Endodermal cell (in vitro differentiated cells): ENCODE results near the gene GLT8D2. TPM values are rescaled to one million over a fixed set of nuclear protein-coding genes. Genes with fewer than 3 reads are reported as not detected.
A peak's percentile ranks its signal among the peaks of the same experiment; 100 is the strongest.

Experiments used
- DNase-seq: peaks from one replicate; pipeline ENCODE4 v3.0.0-alpha.2; 2017
- H3K27ac ChIP-seq: 2 replicates; pipeline ENCODE4 v1.5.1; 2013; ENCODE audit warnings: mild to moderate bottlenecking, low read depth, low read length, moderate library complexity
- H3K27me3 ChIP-seq: 2 replicates; pipeline ENCODE4 v1.6.1; 2013; ENCODE audit warnings: mild to moderate bottlenecking, low read length, moderate library complexity; ENCODE audit not compliant: insufficient read depth, control insufficient read depth, poor library complexity, severe bottlenecking
- H3K36me3 ChIP-seq: 2 replicates; pipeline ENCODE4 v1.7.0; 2013; ENCODE audit warnings: mild to moderate bottlenecking, low read length, moderate library complexity; ENCODE audit not compliant: control insufficient read depth, insufficient read depth
- H3K4me1 ChIP-seq: one replicate; pipeline ENCODE4 v1.7.0; 2013; ENCODE audit warnings: low read length; ENCODE audit not compliant: control insufficient read depth, insufficient read depth
- H3K4me3 ChIP-seq: 2 replicates; pipeline ENCODE4 v1.5.1; 2013; ENCODE audit warnings: mild to moderate bottlenecking, low read length, moderate library complexity
- H3K9ac ChIP-seq: 2 replicates; pipeline ENCODE4 v1.6.1; 2013; ENCODE audit warnings: mild to moderate bottlenecking, low read length, moderate library complexity; ENCODE audit not compliant: poor library complexity, severe bottlenecking; ENCODE audit errors: extremely low read depth
- H3K9me3 ChIP-seq: 2 replicates; pipeline ENCODE4 v1.6.1; 2013; ENCODE audit warnings: mild to moderate bottlenecking, low read length, moderate library complexity; ENCODE audit not compliant: control insufficient read depth
- H3K27ac Mint-ChIP-seq: 2 replicates; pipeline ENCODE4 v1.8.0; 2020; ENCODE audit warnings: mixed read lengths
- H3K27me3 Mint-ChIP-seq: 2 replicates; pipeline ENCODE4 v1.8.0; 2021; ENCODE audit warnings: mild to moderate bottlenecking, mixed read lengths; ENCODE audit not compliant: insufficient read depth
- H3K36me3 Mint-ChIP-seq: 2 replicates; pipeline ENCODE4 v1.8.0; 2020; ENCODE audit warnings: low read depth, mixed read lengths
- H3K4me1 Mint-ChIP-seq: 2 replicates; pipeline ENCODE4 v1.8.0; 2020; ENCODE audit warnings: mixed read lengths
- H3K4me3 Mint-ChIP-seq: 2 replicates; pipeline ENCODE4 v1.8.0; 2020; ENCODE audit warnings: mild to moderate bottlenecking, moderate library complexity, mixed read lengths
- H3K9me3 Mint-ChIP-seq: 2 replicates; pipeline ENCODE4 v1.8.0; 2020; ENCODE audit warnings: mild to moderate bottlenecking, mixed read lengths
- WGBS, 2 experiments: methylation state at CpG; one replicate each; pipeline versions ENCODE4 v1.1.5 to v1.1.7; 2013; ENCODE audit warnings: missing lambda C conversion rate in 2 of 2, mixed read lengths in 1 of 2; ENCODE audit not compliant: insufficient coverage in 1 of 2, insufficient read length in 1 of 2; 5-methylcytosine and 5-hydroxymethylcytosine counted together
- total RNA-seq, 2 donors: library from RNA; stranded (reverse); fragmentation: NEBNext Ultra II Directional in 1 of 2; extraction: Animal tissue kit (Norgen Biotek cat#: 25700) in 1 of 2; gene quantifications; 2 replicates in 1 of 2; 3 replicates in 1 of 2; pipeline ENCODE4 v1.2.1, GENCODE V29; 2021
- TF ChIP-seq, protein P1 (sequence below): fragments of 200-600 bp; sonication (generic); conservative IDR thresholded peaks from 2 replicates; pipeline ENCODE4 v1.5.0; 2021; ENCODE audit warnings: antibody characterized with exemption, mild to moderate bottlenecking

The GLT8D2 gene
- total RNA-seq, 2 donors from 2014 or later: 0.69 to 1.3 TPM

DNA sequence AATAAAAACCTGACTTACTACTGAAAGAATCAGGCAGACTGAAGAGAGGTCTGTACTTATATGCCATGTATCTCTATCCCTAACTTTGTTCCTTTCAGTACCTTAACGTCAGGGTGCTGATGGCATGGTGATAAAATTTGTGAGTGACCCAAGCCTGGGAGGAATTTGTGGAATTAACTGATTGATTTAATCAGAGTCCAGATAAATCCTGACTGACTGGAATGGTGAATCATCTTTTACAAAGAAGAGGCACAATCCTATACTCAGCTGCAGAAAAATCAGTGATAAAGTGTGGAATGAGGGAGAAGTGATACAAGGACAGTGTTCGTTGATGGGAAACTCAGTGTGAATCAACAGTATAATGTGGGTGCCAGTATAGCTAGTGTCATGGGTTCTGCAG is 80.6 kb downstream of the GLT8D2 start:
- Mint-ChIP-seq H3K4me1 (peaks cover 32% of the 10 kb centered on the region), H3K9me3 (peaks cover 2% of the 10 kb centered on the region), H3K36me3 (peaks cover 27% of the 10 kb centered on the region), H3K27me3 (no peaks in the 10 kb centered on the region), H3K27ac (peak overlapping the region; percentile 1), H3K4me3 (no peak overlapping the region)
- no peaks in the 10 kb centered on the region for H3K9me3 ChIP-seq
- TF ChIP-seq, protein P1, sequence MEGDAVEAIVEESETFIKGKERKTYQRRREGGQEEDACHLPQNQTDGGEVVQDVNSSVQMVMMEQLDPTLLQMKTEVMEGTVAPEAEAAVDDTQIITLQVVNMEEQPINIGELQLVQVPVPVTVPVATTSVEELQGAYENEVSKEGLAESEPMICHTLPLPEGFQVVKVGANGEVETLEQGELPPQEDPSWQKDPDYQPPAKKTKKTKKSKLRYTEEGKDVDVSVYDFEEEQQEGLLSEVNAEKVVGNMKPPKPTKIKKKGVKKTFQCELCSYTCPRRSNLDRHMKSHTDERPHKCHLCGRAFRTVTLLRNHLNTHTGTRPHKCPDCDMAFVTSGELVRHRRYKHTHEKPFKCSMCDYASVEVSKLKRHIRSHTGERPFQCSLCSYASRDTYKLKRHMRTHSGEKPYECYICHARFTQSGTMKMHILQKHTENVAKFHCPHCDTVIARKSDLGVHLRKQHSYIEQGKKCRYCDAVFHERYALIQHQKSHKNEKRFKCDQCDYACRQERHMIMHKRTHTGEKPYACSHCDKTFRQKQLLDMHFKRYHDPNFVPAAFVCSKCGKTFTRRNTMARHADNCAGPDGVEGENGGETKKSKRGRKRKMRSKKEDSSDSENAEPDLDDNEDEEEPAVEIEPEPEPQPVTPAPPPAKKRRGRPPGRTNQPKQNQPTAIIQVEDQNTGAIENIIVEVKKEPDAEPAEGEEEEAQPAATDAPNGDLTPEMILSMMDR: no peak
- no peak overlapping the region for H3K9ac ChIP-seq
- no peak overlapping the region for H3K27ac ChIP-seq
- no peak overlapping the region for H3K4me3 ChIP-seq
- no peaks in the 10 kb centered on the region for H3K27me3 ChIP-seq
- no peak for DNase-seq
- WGBS, 2 experiments: 75 to 100% methylated on average over 1 to 2 of the region's 2 CpGs
- peaks cover 40% of the 10 kb centered on the region for H3K36me3 ChIP-seq
- H3K4me1 ChIP-seq: no peaks in the 10 kb centered on the region

DNA sequence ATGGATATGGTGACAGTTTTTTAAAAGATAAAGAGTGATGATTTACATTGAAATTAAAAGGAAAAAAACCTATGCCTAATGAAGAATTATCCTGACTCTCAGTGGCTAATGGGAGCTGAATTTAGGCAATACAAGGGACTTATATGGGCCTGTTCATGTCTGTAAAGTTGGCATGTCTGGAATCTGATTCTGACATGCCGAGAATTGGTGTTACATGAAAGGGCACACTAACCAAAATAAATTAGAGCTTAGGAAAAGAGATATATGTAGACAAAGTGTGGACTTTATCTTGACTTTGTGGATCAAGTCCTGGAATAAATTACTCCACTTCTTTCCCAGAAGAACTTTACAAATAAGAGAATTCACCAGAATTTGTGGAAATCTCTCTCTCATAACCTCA is 83.3 kb downstream of the GLT8D2 start:
- Mint-ChIP-seq H3K36me3 (peaks cover 18% of the 10 kb centered on the region), H3K27me3 (no peaks in the 10 kb centered on the region), H3K27ac (peak overlapping the region; percentile 98), H3K4me1 (peaks cover 22% of the 10 kb centered on the region), H3K9me3 (no peaks in the 10 kb centered on the region), H3K4me3 (peak overlapping the region; percentile 96)
- no peaks in the 10 kb centered on the region for H3K27me3 ChIP-seq
- no peaks in the 10 kb centered on the region for H3K4me1 ChIP-seq
- H3K9me3 ChIP-seq: no peaks in the 10 kb centered on the region
- peak overlapping the region; percentile 98 for H3K27ac ChIP-seq
- no peak for DNase-seq
- 63 to 67% methylated on average over 1 of the region's 1 CpG for WGBS, 2 experiments
- peaks cover 21% of the 10 kb centered on the region for H3K36me3 ChIP-seq
- peak overlapping the region; percentile 90 for H3K9ac ChIP-seq
- TF ChIP-seq, protein P1: no peak
- peak overlapping the region; percentile 92 for H3K4me3 ChIP-seq

DNA sequence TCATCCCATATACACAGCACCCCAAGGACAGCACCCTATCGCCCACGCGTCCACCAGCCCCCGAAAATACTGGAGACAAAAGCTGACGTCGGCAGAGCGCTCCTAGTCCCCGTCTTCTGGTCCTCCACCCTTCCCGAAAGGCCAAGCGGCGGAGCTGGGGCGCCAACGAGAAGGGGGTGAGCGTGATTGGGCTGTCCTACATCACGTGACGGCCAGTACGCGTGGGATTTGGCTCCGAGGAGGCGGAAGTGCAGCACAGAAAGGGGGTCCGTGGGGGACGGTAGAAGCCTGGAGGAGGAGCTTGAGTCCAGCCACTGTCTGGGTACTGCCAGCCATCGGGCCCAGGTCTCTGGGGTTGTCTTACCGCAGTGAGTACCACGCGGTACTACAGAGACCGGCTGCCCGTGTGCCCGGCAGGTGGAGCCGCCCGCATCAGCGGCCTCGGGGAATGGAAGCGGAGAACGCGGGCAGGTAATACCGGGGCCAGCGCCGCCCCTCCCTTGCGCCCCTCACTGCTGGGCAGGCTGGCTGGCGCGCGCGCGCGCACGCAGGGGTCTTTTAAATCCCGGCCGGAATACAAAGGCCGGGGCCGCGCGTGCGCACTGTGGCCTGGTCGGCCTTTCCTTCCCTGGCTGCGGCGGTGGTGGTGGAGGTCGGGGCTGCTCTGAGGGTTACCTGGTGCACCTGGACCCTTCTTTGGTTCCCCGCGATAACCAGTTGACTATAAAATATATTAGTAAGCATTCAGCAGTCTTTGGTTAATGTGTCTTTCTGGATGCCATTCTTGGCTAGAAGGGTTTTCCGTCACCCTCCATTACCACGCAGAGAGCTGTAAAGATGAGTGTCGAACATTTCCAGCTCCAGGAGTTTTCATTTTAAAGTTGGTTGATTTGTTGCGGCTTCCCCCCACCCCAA is 84.1 kb downstream of the GLT8D2 start, which contains the start of gene TDG:
Gene TDG, plus strand, starts transcription at position 283 of the 915 bp plus-strand sequence. Its CDS starts 166 bp downstream, at position 449.
- Mint-ChIP-seq H3K4me3 (peak within 1 kb of the TSS; percentile 96), H3K4me1 (peaks cover 22% of the 10 kb centered on the region), H3K36me3 (peaks cover 14% of the 10 kb centered on the region), H3K9me3 (no peaks in the 10 kb centered on the region), H3K27ac (peak within 1 kb of the TSS; percentile 98), H3K27me3 (no peaks in the 10 kb centered on the region)
- WGBS, 2 experiments: 4 to 13% methylated on average over 11 to 63 of the region's 64 CpGs
- peak within 1 kb of the TSS; percentile 92 for H3K4me3 ChIP-seq
- H3K9ac ChIP-seq: peak within 1 kb of the TSS; percentile 90
- peak; percentile 100 for DNase-seq
- no peaks in the 10 kb centered on the region for H3K27me3 ChIP-seq
- H3K9me3 ChIP-seq: no peaks in the 10 kb centered on the region
- peak within 1 kb of the TSS; percentile 98 for H3K27ac ChIP-seq
- TF ChIP-seq, protein P1: peak; percentile 48
- H3K36me3 ChIP-seq: peaks cover 21% of the 10 kb centered on the region
- H3K4me1 ChIP-seq: no peaks in the 10 kb centered on the region
